ENCODE measurements around the gene LCK.

LCK gene
- total RNA-seq, result 235 to 701 reads per million in 2 experiments

- no peak for DNase-seq (ENCODE audit: low read depth)
Observed at GRCh38 chr1:32250893-32251716, at the start of gene LCK. TSS of gene LCK (plus strand) at chr1:32251265. CDS start at chr1:32274330, 23,065 bp downstream.

GRCh38 chr1:32204943-32205361 lies 46.1 kb upstream of the LCK start:
- no peak for DNase-seq (ENCODE audit: low read depth)

- DNase-seq (ENCODE audit: low read depth), result peak; percentile 81
Observed at GRCh38 chr1:32205401-32206370, 45.4 kb upstream of the LCK start, which contains the start of gene IQCC. TSS of gene IQCC (plus strand) at chr1:32205671. CDS start at chr1:32205682, 11 bp downstream.

GRCh38 chr1:32208469-32208868 lies 42.6 kb upstream of the LCK start:
- DNase-seq (ENCODE audit: low read depth), result no peak

- DNase-seq (ENCODE audit: low read depth), result no peak
Observed at GRCh38 chr1:32208891-32209328, 42.2 kb upstream of the LCK start, which contains the start of gene DCDC2B. TSS of gene DCDC2B (plus strand) at chr1:32209089. CDS start at chr1:32209094, 5 bp downstream.

- peak; percentile 48 for DNase-seq (ENCODE audit: low read depth)
Observed at GRCh38 chr1:32215629-32216480, 35.2 kb upstream of the LCK start.

- no peak for DNase-seq (ENCODE audit: low read depth)
Observed at GRCh38 chr1:32216566-32216965, 34.5 kb upstream of the LCK start.

- DNase-seq (ENCODE audit: low read depth), result no peak
Observed at GRCh38 chr1:32219022-32219421, 32.0 kb upstream of the LCK start.

- no peak for DNase-seq (ENCODE audit: low read depth)
Observed at GRCh38 chr1:32220746-32221580, 30.1 kb upstream of the LCK start.

GRCh38 chr1:32221581-32221979 lies 29.5 kb upstream of the LCK start:
- no peak for DNase-seq (ENCODE audit: low read depth)

- DNase-seq (ENCODE audit: low read depth), result peak; percentile 87
Observed at GRCh38 chr1:32221980-32222755, 28.9 kb upstream of the LCK start, which contains the start of the genes EIF3I and TMEM234. TSS of gene EIF3I (plus strand) at chr1:32222407. CDS start at chr1:32222442, 35 bp downstream. TSS of gene TMEM234 (minus strand) at chr1:32222353. CDS start at chr1:32222322, 31 bp downstream.

GRCh38 chr1:32223683-32224082 lies 27.4 kb upstream of the LCK start:
- DNase-seq (ENCODE audit: low read depth), result no peak

- no peak for DNase-seq (ENCODE audit: low read depth)
Observed at GRCh38 chr1:32224285-32224684, 26.8 kb upstream of the LCK start.

GRCh38 chr1:32228771-32229170 lies 22.3 kb upstream of the LCK start:
- DNase-seq (ENCODE audit: low read depth), result no peak

- no peak for DNase-seq (ENCODE audit: low read depth)
Observed at GRCh38 chr1:32231843-32232432, 19.1 kb upstream of the LCK start.

GRCh38 chr1:32232558-32233304 lies 18.3 kb upstream of the LCK start:
- no peak for DNase-seq (ENCODE audit: low read depth)

- DNase-seq (ENCODE audit: low read depth), result no peak
Observed at GRCh38 chr1:32234792-32235191, 16.3 kb upstream of the LCK start.

GRCh38 chr1:32239337-32239736 lies 11.7 kb upstream of the LCK start:
- DNase-seq (ENCODE audit: low read depth), result no peak
